ENCODE data around the gene ARL4D. TPM values are rescaled to one million over a fixed set of nuclear protein-coding genes. Genes with fewer than 3 reads are reported as not detected.

The ARL4D gene
- total RNA-seq, 1 donor from 2014 or later: 17.2 TPM

DNA sequence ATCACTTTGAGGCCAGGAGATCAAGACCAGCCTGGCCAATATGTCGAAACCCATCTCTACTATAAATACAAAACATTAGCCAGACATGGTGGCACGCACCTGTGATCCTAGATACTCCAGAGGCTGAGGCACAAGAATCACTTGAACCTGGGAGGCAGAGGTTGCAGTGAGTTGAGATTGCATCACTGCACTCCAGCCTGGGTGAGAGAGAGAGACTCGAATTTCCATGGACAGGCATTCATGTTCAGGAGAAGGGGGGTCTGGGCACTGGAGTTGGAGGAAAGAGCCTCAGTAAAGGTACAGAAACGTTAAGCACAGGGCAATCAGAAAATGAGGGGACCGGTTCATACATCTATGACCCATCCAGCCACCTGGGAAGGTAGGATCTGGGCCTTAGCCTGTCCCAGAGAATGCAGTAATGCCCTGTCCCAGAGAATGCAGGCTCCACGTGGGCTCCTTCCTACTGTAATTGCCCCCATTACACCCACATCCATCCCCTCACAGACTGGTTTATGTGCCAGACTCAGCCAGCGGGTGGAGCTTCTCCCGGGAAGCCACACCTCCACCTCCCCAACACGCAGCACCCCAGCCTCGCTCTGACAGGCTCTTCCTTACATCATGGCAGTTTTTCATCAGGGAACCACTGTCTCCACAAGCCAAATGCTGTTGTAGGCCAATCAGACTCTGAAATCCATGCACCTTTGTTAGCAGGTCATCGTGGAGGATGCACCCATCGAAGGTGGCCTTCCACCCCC lies 21.6 kb upstream of the ARL4D start:
- no peaks in the 10 kb centered on the region for H3K27me3 Mint-ChIP-seq (ENCODE audit: unreplicated experiment)
- no peak for TF ChIP-seq CTCF (IDR thresholded peaks at IDR 0.05)
- no peaks in the 10 kb centered on the region for H3K9me3 Mint-ChIP-seq (ENCODE audit: unreplicated experiment)
- DNase-seq (ENCODE audit: extremely low spot score, unreplicated experiment): no peak
- no peaks in the 10 kb centered on the region for H3K36me3 Mint-ChIP-seq (ENCODE audit: unreplicated experiment)
- no peak overlapping the region for H3K4me3 Mint-ChIP-seq (ENCODE audit: unreplicated experiment)
- no peak overlapping the region for H3K27ac Mint-ChIP-seq (ENCODE audit: unreplicated experiment)
- H3K4me1 Mint-ChIP-seq (ENCODE audit: unreplicated experiment): no peaks in the 10 kb centered on the region

GRCh38 chr17:43378766-43379165 lies 20.0 kb upstream of the ARL4D start:
- no peaks in the 10 kb centered on the region for H3K36me3 Mint-ChIP-seq (ENCODE audit: unreplicated experiment)
- H3K4me3 Mint-ChIP-seq (ENCODE audit: unreplicated experiment): no peak overlapping the region
- no peaks in the 10 kb centered on the region for H3K4me1 Mint-ChIP-seq (ENCODE audit: unreplicated experiment)
- H3K9me3 Mint-ChIP-seq (ENCODE audit: unreplicated experiment): no peaks in the 10 kb centered on the region
- H3K27ac Mint-ChIP-seq (ENCODE audit: unreplicated experiment): no peak overlapping the region
- no peak for TF ChIP-seq CTCF (IDR thresholded peaks at IDR 0.05)
- H3K27me3 Mint-ChIP-seq (ENCODE audit: unreplicated experiment): no peaks in the 10 kb centered on the region
- no peak for DNase-seq (ENCODE audit: extremely low spot score, unreplicated experiment)

- H3K4me1 Mint-ChIP-seq (ENCODE audit: unreplicated experiment): no peaks in the 10 kb centered on the region
- H3K27me3 Mint-ChIP-seq (ENCODE audit: unreplicated experiment): no peaks in the 10 kb centered on the region
- no peak overlapping the region for H3K27ac Mint-ChIP-seq (ENCODE audit: unreplicated experiment)
- no peaks in the 10 kb centered on the region for H3K9me3 Mint-ChIP-seq (ENCODE audit: unreplicated experiment)
- no peaks in the 10 kb centered on the region for H3K36me3 Mint-ChIP-seq (ENCODE audit: unreplicated experiment)
- TF ChIP-seq CTCF (IDR thresholded peaks at IDR 0.05): no peak
- DNase-seq (ENCODE audit: extremely low spot score, unreplicated experiment): no peak
- no peak overlapping the region for H3K4me3 Mint-ChIP-seq (ENCODE audit: unreplicated experiment)
Measured at GRCh38 chr17:43380307-43380706, 18.5 kb upstream of the ARL4D start.

- no peaks in the 10 kb centered on the region for H3K27me3 Mint-ChIP-seq (ENCODE audit: unreplicated experiment)
- no peaks in the 10 kb centered on the region for H3K9me3 Mint-ChIP-seq (ENCODE audit: unreplicated experiment)
- H3K4me1 Mint-ChIP-seq (ENCODE audit: unreplicated experiment): no peaks in the 10 kb centered on the region
- no peak for DNase-seq (ENCODE audit: extremely low spot score, unreplicated experiment)
- no peak for TF ChIP-seq CTCF (IDR thresholded peaks at IDR 0.05)
- H3K36me3 Mint-ChIP-seq (ENCODE audit: unreplicated experiment): no peaks in the 10 kb centered on the region
- no peak overlapping the region for H3K4me3 Mint-ChIP-seq (ENCODE audit: unreplicated experiment)
- H3K27ac Mint-ChIP-seq (ENCODE audit: unreplicated experiment): no peak overlapping the region
Measured at GRCh38 chr17:43381204-43381603, 17.6 kb upstream of the ARL4D start.

DNA sequence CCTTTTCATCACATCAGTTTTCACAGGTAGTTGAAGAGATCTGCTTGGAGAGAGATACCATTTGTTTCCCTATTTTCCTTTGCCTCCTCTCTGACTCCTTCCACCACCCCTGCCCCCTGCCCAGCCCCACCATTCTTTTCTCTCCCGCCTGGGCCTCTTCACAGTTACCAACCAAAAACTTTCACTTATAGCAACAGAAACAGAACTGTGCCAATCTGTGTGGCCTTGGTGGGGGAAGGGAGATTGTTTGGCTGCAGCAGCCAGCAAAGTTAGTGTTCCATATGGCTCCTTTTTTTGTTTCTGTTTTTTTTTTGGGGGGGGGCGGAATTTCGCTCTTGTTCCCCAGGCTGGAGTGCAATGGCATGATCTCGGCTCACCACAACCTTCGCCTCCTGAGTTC lies 17.2 kb upstream of the ARL4D start:
- no peak for DNase-seq (ENCODE audit: extremely low spot score, unreplicated experiment)
- Mint-ChIP-seq H3K4me3 (ENCODE audit: unreplicated experiment) (no peak overlapping the region), H3K36me3 (ENCODE audit: unreplicated experiment) (no peaks in the 10 kb centered on the region), H3K9me3 (ENCODE audit: unreplicated experiment) (no peaks in the 10 kb centered on the region), H3K27ac (ENCODE audit: unreplicated experiment) (no peak overlapping the region), H3K27me3 (ENCODE audit: unreplicated experiment) (no peaks in the 10 kb centered on the region), H3K4me1 (ENCODE audit: unreplicated experiment) (no peaks in the 10 kb centered on the region)
- TF ChIP-seq CTCF (IDR thresholded peaks at IDR 0.05): no peak
